ENCODE measurements around the gene TIAM2. TPM values are rescaled to one million over a fixed set of nuclear protein-coding genes. Genes with fewer than 3 reads are reported as not detected.

The TIAM2 gene
- total and polyA plus RNA-seq, 2 experiments from 2014 or later: 14.2 to 24.4 TPM

GRCh38 chr6:154996016-154996590 lies 988 bp downstream of the TIAM2 start:
- TF ChIP-seq ZNF331 (CRISPR knock-in tag; IDR thresholded peaks at IDR 0.05; ENCODE audit: low read depth) (no peak), CTCF (conservative IDR thresholded peaks at IDR 0.05; ENCODE audit: low read depth in 2 of 2) (peak in 1 of 2 experiments; percentile 45; a peak in 2 of 4 replicates)
- H3K27me3 ChIP-seq (ENCODE audit: insufficient read depth): peaks cover 11% of the 10 kb centered on the region

GRCh38 chr6:154996841-154997311 lies 1.8 kb downstream of the TIAM2 start:
- no peaks in the 10 kb centered on the region for H4K20me1 ChIP-seq (replicated peaks; ENCODE audit: insufficient read depth)
- H3K27me3 ChIP-seq (ENCODE audit: insufficient read depth): peaks cover 11% of the 10 kb centered on the region; the same call in 1 of the 2 replicates
- Mint-ChIP-seq H3K4me3 (peak overlapping the region; percentile 33; the same call in 2 of the 3 replicates), H3K27me3 (ENCODE audit: insufficient read depth, low read depth, poor library complexity) (peaks cover 12% of the 10 kb centered on the region), H3K36me3 (ENCODE audit: low read depth) (no peaks in the 10 kb centered on the region), H3K4me1 (peaks cover 16% of the 10 kb centered on the region), H3K9me3 (no peaks in the 10 kb centered on the region), H3K27ac (no peak overlapping the region)
- no peak overlapping the region for H2AFZ ChIP-seq
- H3K4me1 ChIP-seq (ENCODE audit: insufficient read depth): peaks cover 19% of the 10 kb centered on the region
- H3K27ac ChIP-seq (ENCODE audit: low read depth): no peak overlapping the region
- H3F3A ChIP-seq (replicated peaks; ENCODE audit: low read depth): 0 out of 2 replicates have a peak, but pooled peaks cover 10% of the 10 kb centered on the region
- H3K9me2 ChIP-seq (ENCODE audit: insufficient read depth): no peaks in the 10 kb centered on the region
- peak; percentile 32 for DNase-seq (ENCODE audit: low spot score)
- peak overlapping the region; percentile 95 for H3K4me3 ChIP-seq
- H3K36me3 ChIP-seq (ENCODE audit: insufficient read depth): no peaks in the 10 kb centered on the region
- ATAC-seq: no peak
- TF ChIP-seq POLR2AphosphoS5 (IDR thresholded peaks at IDR 0.05; ENCODE audit: low read depth) (no peak), EZH2 (IDR thresholded peaks at IDR 0.05; ENCODE audit: low read depth, unreplicated experiment) (no peak), ZNF462 (CRISPR knock-in tag; IDR thresholded peaks at IDR 0.05) (no peak)
- H3K4me2 ChIP-seq: peak overlapping the region; percentile 97
- H3K79me2 ChIP-seq (replicated peaks; ENCODE audit: insufficient read depth): peaks cover 49% of the 10 kb centered on the region

More at GRCh38 chr6:154996016-154996590, 988 bp downstream of the TIAM2 start:
- Mint-ChIP-seq H3K27ac (no peak overlapping the region), H3K4me3 (peak overlapping the region; percentile 75), H3K36me3 (ENCODE audit: low read depth) (no peaks in the 10 kb centered on the region), H3K9me3 (no peaks in the 10 kb centered on the region), H3K27me3 (ENCODE audit: insufficient read depth, low read depth, poor library complexity) (peaks cover 12% of the 10 kb centered on the region), H3K4me1 (peaks cover 16% of the 10 kb centered on the region)
- no peaks in the 10 kb centered on the region for H3K9me2 ChIP-seq (ENCODE audit: insufficient read depth)
- H3K27ac ChIP-seq (ENCODE audit: low read depth): no peak overlapping the region
- ATAC-seq (peak; percentile 3; the same call in 1 of the 3 replicates), DNase-seq (ENCODE audit: low spot score) (peak; percentile 57)
- H3K4me3 ChIP-seq: peak overlapping the region; percentile 95
- peak overlapping the region; percentile 95 for H2AFZ ChIP-seq
- H3K79me2 ChIP-seq (replicated peaks; ENCODE audit: insufficient read depth): peaks cover 41% of the 10 kb centered on the region
- H3K36me3 ChIP-seq (ENCODE audit: insufficient read depth): no peaks in the 10 kb centered on the region
- peaks cover 19% of the 10 kb centered on the region for H3K4me1 ChIP-seq (ENCODE audit: insufficient read depth)
- no peaks in the 10 kb centered on the region for H4K20me1 ChIP-seq (replicated peaks; ENCODE audit: insufficient read depth)
- 0 out of 2 replicates have a peak, but pooled peaks cover 10% of the 10 kb centered on the region for H3F3A ChIP-seq (replicated peaks; ENCODE audit: low read depth)
- H3K4me2 ChIP-seq: peak overlapping the region; percentile 97
